Measurements from ENCODE around the gene IFNG.

- no peak for TF ChIP-seq CTCF (conservative IDR thresholded peaks at IDR 0.05)
- no peak for TF ChIP-seq EZH2 (IDR thresholded peaks at IDR 0.05; ENCODE audit: low read depth)
Observed at GRCh38 chr12:68154779-68155178, 4.8 kb downstream of the IFNG start.
